Measurements from ENCODE around the gene CTNNA3.
A peak's percentile ranks its signal among the peaks of the same experiment; 100 is the strongest.

CTNNA3 gene

GRCh38 chr10:66990143-66990830 lies 705.7 kb downstream of the CTNNA3 start:
- DNase-seq: no peak

- no peak for DNase-seq
These were observed 712.5 kb downstream of the CTNNA3 start for GRCh38 chr10:66983475-66983818.

- DNase-seq: no peak
These were observed 713.1 kb downstream of the CTNNA3 start for GRCh38 chr10:66982792-66983474.

GRCh38 chr10:66982053-66982420 lies 714.0 kb downstream of the CTNNA3 start:
- DNase-seq: no peak

GRCh38 chr10:66981361-66982052 lies 714.5 kb downstream of the CTNNA3 start:
- no peak for DNase-seq

GRCh38 chr10:66980246-66980815 lies 715.7 kb downstream of the CTNNA3 start:
- DNase-seq: no peak

- DNase-seq: no peak
These were observed 731.0 kb downstream of the CTNNA3 start for GRCh38 chr10:66964946-66965345.

GRCh38 chr10:66958466-66958865 lies 737.5 kb downstream of the CTNNA3 start:
- no peak for DNase-seq

- no peak for DNase-seq
These were observed 744.1 kb downstream of the CTNNA3 start for GRCh38 chr10:66951896-66952295.

- DNase-seq: no peak
These were observed 752.4 kb downstream of the CTNNA3 start for GRCh38 chr10:66943590-66943989.

- DNase-seq: no peak
These were observed 753.6 kb downstream of the CTNNA3 start for GRCh38 chr10:66942407-66942806.

- peak; percentile 78 for DNase-seq
These were observed 754.5 kb downstream of the CTNNA3 start for GRCh38 chr10:66941491-66941890.

- peak; percentile 40 for DNase-seq
These were observed 755.0 kb downstream of the CTNNA3 start for GRCh38 chr10:66940965-66941364.

GRCh38 chr10:66934711-66935110 lies 761.3 kb downstream of the CTNNA3 start:
- no peak for DNase-seq

GRCh38 chr10:66931949-66932343 lies 764.0 kb downstream of the CTNNA3 start:
- peak; percentile 68 for DNase-seq

GRCh38 chr10:66931340-66931948 lies 764.6 kb downstream of the CTNNA3 start:
- DNase-seq: peak; percentile 66

GRCh38 chr10:66929375-66929774 lies 766.6 kb downstream of the CTNNA3 start:
- DNase-seq: peak; percentile 47

- no peak for DNase-seq
These were observed 767.2 kb downstream of the CTNNA3 start for GRCh38 chr10:66928776-66929175.

- peak; percentile 56 for DNase-seq
These were observed 767.8 kb downstream of the CTNNA3 start for GRCh38 chr10:66927971-66928770.

GRCh38 chr10:66927251-66927935 lies 768.6 kb downstream of the CTNNA3 start:
- peak; percentile 56 for DNase-seq

GRCh38 chr10:66926841-66927240 lies 769.2 kb downstream of the CTNNA3 start:
- no peak for DNase-seq
